GM19372 (cell line): ENCODE data around the gene PODXL.

Experiments
- ATAC-seq: cut with Tn5 transposase; IDR thresholded peaks from one replicate; pipeline ENCODE4 v1.9.1; 2021; ENCODE audit warnings: mild to moderate bottlenecking, low read depth, moderate library complexity; ENCODE audit not compliant: unreplicated experiment

The PODXL gene

DNA sequence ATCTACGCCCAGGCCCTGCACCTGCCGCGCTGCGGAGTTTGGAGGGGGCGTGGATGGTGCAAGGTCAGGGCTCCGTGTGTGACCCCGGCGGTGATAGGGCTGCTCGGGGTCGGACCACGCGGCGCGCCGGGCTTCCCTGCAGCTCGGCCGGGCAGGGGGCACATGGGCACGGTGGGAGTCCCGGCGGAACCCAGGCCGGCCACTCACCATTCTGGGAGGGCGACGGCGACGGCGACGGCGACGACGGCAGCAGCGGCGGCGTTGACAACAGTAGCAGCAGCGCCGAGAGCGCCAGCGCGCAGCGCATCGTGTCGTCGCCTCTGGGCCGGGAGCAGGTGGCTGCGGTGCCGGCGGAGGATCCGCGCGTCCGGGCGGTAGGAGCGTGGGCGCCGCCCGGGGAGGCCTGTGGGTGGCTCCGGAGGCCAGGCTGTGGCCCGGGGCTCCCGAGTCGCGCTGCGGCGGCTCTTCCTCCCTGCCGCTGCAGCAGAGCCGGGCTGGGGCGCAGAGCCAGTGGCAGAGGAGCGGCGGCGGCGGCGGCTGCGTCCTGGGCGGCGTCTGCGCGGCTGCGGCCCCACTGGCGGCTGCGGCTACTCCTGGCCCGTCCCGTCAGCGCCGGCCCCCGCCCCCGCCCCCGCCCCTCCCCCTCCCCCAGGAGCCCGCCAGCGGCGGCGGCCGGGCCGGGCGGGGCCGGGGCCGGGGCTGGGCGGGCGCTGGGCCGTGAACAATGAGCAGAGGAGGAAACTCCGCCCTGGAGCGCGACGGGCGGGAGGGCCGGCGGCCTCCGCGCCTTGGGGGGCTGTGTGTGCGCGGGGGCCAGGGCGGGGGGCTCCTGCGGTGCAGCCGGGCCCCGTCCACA, at the start of gene PODXL:
Gene PODXL (minus strand): TSS at position 576 of the 856 bp plus-strand sequence. CDS start 269 bp downstream, at position 307.
- ATAC-seq: peak; percentile 74

DNA sequence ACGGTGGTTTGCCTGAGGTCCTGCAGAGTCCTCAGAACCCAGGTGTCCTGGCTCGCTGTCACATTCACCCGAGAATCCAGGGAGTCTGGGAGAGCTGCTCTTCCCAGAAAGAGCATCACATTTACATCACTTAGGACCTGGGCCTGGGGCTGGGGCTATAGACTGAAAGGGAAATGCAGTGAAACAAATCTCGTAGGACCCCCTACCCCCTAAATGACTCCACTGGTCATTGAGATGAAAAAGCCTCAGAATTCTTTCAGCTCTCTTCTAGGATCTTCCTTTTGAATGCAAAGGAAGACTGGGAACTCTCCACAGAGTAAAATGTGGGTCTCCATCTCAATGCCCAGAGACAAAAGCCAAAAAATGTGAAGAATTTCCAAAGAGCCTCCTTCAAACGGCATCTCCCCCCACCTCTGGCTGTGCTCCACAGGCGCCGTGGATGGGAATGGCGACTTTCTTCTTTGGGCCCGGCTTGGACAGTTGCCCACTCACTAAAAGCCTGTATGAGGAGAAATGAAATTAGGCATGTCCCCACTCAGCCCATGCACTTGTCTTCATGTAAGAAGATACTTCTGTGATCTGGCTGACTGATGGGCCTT, 49.0 kb upstream of the PODXL start:
- ATAC-seq: no peak

DNA sequence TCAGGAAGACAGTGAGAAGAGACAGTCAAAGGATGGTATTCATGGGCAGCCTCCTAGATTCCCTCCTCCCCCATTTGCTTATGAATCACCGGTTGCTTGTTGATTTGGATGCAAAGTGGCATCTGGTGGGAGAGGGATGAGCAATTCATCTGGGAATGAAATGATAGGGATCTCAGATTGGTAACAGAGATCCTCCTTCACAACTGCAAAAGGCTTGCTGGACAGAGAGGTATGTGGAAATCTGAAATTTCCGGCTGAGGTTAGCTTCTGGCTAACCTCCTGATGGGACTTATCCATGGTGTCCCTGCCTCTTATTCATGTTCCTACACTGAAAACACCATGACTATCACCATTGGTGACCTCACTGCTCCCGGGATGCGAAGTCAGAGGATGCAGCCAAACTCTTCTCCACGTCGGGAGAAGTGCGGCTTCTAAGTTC, 48.4 kb upstream of the PODXL start:
- no peak for ATAC-seq

DNA sequence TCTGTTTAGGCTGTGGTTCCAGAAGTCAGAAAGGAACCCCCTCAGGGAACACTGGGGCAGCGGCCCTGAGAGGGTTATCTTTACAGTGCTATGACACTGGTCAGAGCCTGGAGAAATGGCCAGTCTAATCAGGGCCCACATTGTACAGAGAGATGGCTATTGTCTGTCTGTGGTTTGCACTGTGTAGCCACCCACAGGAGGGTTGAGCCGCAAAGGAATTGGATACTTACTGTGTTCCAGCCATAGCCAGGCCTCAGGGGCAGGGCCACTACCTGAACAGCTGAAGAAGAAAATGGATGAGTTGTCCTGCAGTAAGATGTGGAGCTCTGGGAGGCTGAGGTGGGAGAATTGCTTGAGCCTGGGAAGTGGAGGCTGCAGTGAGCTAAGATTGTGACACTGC, 47.5 kb upstream of the PODXL start:
- no peak for ATAC-seq

DNA sequence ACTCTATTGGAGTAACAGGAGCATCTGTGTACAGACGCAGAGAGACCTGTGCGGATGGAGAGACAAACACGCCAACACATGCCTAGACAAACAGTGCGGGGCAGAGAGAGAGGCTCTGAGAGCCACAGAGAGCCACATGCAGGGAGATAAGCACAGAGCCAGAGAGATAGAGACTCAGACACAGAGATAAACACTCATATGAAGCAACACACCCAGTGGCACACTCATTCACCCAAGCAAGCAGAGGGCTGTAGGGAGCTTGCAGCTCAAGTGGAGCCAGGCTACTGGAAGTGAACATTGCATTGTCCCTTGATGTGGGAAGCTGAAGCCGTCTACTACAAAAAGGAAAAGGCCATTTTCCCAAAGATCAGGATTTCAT, 46.6 kb upstream of the PODXL start:
- ATAC-seq: no peak

DNA sequence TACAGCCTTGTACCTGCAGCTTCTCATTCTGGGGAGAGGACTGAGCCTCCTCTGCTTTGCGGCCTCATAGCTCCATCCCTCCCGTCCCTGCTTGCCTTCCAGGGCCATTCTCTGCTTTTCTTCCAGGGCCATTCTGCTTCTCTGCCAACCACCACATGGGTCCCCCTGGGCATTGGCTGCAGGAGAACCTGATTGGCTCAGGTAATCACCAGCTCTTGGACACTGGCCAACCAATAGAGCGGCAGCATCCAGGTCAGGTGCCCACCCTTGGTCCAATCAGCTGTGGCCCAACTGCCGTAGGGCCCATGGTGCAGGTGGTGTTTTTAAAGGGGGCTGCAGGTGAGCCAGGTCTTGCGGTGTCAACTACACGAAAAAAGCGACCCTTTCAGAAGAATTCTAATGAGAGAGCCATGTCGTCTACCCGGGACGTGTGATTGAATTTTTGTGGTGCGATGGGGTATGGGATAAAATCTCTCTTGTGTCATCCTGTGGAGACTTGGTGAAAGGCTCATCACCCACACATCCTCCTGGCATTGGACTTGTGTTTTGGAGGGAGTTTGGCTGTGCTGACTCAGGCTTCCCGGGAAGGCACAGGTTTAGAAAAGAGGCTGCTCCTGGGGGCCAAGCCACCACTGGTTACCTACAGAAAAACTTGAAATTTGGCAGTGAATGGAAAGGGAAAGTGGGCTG, 46.0 kb upstream of the PODXL start:
- ATAC-seq: no peak

DNA sequence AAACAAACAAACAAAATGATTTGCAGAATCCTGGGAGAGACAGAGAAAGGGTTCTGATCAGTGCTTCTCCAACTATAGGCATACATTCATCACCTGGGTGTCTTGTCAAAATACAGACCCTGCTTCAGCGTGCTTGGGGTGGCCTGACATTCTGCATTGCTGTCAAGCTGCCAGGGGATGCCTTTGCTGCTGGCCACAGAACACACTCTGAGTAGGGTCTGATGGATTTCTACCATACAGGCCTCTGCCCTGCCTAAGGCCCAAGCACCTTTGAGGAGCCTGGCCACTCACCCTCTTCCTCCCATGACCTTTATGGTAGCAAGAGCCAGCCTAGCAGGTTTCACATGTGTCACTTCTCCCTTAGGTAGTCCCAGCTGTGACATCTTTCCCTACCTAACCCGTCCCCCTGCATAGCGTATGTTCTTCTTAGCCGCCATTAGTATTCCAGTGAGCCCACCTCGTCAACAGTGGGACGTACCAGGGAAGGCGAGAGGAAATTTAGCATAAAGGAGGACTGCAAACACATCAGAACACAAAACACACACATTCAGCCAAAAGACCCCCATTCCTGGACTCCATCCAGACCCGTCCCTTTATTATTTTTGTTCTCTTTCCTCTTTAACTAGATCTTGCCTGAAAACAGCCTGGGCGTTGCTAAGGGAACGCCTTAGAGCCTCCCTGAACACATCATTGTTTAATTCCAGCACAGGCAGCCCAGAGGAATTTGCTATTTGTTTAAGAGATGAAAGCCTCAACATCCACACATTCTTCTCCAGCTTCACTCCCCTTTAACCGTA, 43.9 kb upstream of the PODXL start:
- ATAC-seq: no peak

DNA sequence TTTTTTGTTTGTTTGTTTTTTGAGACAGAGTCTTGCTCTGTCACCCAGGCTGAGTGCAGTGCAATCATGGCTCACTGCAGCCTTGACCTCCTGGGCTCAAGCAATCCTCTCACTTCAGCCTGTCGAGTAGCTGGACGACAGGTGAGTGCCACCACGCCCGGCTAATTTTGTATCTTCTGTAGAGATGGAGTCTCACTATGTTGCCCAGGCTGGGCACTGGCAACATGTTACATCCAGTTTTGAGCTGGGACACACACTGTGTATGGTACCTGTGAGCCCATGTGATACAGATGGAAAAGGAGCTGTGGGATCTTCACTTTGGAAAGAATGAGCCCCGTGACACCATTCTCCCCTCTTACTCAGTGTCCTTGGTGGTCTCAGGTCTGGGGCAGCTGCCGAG, 40.4 kb upstream of the PODXL start:
- ATAC-seq: no peak

DNA sequence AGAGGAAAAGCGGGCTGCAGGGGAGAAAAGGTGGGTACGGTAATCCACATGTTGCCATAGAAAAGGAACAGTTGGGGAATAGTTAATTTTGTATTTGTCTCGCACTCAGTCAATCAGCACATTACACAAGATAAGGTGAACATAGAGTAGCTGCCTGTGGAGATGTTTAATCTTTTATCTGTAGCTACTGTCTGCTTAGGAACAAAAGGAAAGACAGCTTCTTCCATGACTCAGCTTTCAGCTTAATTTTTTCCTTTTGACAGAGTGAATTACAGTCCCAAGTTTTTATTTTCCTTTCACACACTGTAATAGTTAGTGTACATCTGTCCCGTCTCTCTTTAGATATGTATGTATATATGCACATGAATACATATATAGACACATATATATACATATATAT, 39.3 kb upstream of the PODXL start:
- no peak for ATAC-seq

DNA sequence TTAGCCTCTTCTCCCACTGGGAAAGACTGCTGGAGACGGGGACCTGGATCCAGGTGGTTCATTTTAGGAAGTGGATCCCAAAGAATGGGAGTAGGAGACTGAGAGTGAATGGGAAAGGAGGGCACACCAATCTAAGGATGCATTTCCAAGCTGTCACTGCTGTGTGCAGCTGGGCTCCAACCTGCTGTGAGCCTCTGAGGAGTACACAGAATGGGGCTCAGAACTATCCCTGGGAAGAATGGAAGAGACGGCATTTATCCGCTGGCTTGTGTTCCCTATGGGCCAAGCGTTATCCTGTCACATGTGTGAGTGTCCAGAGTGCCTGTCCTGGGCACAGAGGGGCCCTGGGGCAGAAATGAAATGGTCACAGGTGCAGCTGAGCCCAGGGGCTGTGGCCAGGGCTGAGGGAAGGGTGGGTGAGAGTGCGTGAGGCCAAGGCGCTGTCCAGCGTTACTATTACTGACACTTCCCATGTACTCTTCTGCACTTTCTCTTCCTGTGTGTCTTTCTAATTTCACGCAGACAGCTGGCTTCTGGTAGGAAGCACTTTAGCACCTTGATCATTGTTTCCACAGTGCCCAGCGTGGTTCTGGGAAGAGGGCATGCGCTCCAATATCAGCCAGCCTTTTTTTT, 35.4 kb upstream of the PODXL start:
- no peak for ATAC-seq

DNA sequence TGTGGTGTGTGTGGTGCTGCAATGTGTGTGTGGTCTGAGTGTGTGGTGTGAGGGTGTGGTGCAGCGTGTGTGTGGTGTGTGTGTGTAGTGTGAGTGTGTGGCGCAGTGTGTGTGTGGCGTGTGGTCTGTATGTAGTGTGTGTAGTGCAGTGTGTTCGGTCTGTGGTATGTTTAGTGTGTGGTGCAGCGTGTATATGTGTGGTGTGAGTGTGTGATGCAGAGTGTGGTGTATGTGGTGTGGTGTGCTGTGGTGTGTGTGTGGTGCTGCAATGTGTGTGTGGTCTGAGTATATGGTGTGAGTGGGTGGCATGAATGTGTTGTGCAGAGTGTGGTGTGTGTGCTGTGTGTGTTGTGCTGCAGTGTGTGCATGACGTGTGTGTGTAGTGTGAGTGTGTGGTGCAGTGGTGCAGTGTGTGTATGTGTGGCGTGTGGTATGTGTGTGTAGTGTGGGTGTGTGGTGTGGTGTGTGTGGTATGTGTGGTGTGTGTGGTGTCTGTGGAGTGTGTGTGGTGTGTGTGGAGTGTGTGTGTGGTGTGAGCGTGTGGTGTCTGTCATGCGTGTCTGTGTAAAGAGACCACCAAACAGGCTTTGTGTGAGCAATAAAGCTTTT, 31.0 kb upstream of the PODXL start:
- no peak for ATAC-seq

DNA sequence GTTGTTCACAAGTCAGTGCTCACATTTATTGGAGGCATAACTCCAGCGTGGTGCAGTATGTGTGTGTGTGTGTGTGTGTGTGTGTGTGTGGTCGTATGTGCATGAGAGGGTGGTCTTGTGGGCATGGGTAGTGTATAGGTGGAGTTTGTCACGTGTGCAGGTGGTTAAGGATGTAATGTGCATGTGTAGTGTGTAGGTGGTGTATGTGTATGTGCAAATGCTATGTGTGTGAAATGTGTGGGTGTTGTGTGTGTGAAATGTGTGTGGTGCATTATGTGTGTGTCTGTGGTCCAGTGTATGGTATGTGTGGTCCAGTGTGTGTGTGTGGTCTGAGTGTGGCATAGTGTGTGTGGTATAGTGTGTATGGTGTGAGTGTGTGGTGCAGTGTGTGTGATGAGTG, 30.3 kb upstream of the PODXL start:
- no peak for ATAC-seq

DNA sequence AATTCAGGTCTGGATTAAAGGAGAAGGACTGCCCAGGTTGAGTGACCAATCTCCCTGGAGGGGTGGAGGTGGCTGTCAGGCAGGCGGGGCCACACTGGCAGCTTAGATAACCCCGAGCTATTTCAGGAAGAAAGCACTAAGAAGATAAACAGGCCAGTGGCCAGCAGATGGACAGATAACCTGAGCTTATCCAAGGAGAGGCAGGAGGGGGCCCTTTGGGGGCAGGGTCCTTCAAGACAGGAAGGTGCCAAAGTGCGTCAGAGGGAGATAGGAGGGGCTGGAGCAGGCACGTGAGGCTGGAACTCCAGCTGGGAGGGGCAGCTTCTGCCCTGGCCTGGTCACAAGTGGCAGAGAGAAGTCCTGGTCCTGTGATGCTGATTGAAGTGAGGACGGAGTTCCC, 29.8 kb upstream of the PODXL start:
- no peak for ATAC-seq

DNA sequence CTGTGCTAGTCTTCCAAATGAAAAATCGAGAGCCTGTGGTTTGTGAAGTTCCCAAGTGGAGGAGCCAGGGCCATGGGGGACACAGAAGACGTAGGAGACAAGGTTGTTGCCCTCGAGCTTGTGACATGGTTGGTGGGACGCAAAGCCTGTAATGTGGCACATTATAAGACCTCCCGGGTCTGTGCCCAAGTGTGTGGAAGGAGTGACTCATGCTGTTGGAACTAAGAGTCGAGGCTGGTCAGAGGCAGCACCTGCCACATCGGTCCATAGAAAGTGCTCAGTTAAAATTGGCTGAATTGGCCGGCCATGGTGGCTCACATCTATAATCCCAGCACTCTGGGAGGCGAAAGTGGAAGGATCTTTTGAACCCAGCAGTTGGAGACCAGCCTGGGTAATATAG, 27.0 kb upstream of the PODXL start:
- ATAC-seq: no peak

DNA sequence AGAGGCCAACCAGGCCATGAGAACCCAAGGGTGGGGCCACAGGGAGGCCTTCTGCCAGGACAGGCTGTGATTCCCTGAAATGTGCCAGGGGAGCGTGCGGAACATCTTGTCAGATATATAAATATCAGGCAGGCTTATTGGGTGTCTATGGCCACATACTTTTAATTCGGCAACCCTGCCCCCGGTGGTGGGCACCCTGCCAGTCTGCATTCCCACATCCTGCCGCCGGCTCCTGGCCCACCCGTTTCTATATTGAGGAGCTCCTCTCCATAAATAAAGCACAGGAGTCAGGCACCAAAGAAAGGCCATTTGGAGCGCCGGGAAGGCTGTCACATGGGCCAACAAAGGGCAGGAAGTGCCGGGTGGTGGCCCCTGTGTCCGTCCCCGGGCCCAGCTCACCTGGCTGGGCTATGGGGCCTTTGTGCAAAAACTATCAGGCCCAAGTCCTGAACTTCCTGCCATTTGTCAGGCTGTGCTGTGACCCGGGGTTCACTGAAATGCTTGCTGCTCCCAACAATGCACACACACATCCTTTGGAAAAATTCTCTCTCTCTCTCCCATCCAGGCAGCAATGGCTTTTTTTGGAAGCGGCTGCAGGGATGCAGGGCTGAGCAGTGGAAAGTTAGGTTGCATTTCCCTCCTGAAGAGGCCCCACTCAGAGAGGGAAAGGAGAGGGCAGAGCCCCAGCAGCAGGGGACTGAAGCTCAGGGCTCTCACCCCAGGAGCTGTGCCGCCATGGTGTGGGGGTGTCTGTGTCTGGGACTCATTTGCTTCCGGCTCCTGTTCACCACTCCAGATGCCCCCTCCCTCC, 25.0 kb upstream of the PODXL start:
- no peak for ATAC-seq

DNA sequence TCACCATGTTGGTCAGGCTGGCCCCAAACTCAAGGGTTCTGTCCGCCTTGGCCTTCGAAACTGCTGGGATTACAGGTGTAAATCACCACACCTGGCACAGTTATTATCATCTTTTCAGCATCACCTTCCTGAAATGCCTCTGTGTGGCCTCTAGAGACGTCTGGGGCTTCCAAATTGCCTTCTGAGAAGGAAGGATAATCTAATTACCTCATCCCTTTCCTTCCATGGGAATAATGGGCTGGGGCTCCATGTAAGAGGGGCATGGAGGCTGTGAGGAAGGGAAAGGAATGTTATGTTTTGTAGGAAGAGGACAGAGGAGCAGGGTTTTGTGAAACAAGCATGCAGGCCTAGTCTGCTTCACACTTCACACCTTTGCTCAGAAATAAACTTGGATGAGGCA, 22.2 kb upstream of the PODXL start:
- no peak for ATAC-seq

DNA sequence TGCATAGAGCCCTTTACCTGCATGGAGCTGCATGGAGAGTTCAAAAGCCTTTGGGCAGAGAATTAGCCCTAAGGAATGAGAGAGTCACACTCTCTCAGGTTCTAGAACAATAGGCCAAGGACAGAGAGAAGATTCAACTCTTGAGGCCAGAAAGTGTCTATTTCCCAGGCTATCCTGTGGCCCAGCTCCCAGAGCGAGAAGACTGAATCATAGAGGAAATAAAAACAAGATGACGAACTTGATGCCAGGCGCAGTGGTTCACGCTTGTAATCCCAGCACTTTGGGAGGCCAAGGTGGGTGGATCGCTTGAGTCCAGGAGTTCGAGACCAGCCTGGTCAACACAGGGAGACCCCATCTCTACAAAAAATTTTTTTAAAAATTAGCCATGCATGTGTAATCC, 18.3 kb upstream of the PODXL start:
- no peak for ATAC-seq

DNA sequence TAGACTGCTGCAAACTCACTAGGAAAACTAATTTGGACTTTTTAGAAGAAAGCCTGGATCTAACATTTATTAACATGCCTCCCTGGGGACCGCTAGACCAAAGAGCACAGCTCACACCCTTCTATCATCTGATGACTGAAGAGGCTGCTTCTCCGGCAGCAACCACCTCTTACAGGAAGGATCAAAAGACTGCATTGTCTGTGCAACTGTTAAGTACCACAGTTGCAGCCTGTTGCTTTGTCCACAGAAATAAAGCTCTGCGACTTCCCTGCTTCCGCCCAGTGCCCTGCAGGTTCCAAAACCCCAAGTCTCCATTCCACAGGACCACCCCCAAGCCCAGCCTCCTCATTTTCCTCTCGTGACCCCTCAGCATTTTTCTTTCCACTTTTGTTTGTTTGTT, 14.0 kb upstream of the PODXL start:
- ATAC-seq: no peak

DNA sequence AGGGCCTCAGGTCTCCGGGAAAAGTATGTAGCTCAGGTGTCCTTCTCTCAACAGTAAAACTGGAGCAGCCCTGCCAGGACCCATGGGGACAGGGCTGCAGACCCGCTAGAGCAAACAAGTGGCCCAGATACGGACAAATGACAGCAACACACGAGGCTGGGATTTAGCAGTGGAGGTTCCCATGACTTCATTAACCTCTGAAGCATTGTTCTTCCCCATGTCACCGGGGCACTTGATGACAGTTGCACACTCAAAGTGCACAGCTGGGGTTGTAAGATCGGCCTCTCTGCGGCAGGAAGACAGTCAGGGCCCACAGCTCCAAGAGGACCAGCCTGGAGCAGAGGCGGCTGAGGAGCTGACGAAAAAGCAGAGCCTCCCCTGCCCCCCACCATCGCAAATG, 12.5 kb upstream of the PODXL start:
- ATAC-seq: no peak
